IgD-negative memory B cell (primary cell): ENCODE data around the gene SPATS2. TPM values are rescaled to one million over a fixed set of nuclear protein-coding genes. Genes with fewer than 3 reads are reported as not detected.

Source experiments
- H3K27ac Mint-ChIP-seq, 3 donors: one replicate each; pipeline ENCODE4 v1.8.0; 2020 to 2022; ENCODE audit warnings: mild to moderate bottlenecking in 3 of 3, mixed read lengths in 3 of 3, moderate library complexity in 1 of 3
- H3K27me3 Mint-ChIP-seq: one replicate; pipeline ENCODE4 v1.8.0; 2021; ENCODE audit warnings: mixed read lengths
- H3K36me3 Mint-ChIP-seq: one replicate; pipeline ENCODE4 v1.8.0; 2020; ENCODE audit warnings: mild to moderate bottlenecking, mixed read lengths
- H3K4me1 Mint-ChIP-seq, 3 donors: one replicate each; pipeline ENCODE4 v1.8.0; 2020 to 2022; ENCODE audit warnings: mixed read lengths in 3 of 3, mild to moderate bottlenecking in 1 of 3
- H3K4me3 Mint-ChIP-seq, 4 donors: one replicate each; pipeline ENCODE4 v1.8.0; 2020 to 2022; ENCODE audit warnings: mild to moderate bottlenecking in 4 of 4, mixed read lengths in 4 of 4, moderate library complexity in 3 of 4
- H3K9me3 Mint-ChIP-seq, 3 donors: one replicate each; pipeline ENCODE4 v1.8.0; 2020 to 2021; ENCODE audit warnings: mixed read lengths in 3 of 3, mild to moderate bottlenecking in 1 of 3
- polyA plus RNA-seq: library from polyadenylated mRNA; unstranded; fragments of 300-500 nt; fragmentation: Illumina TruSeq; gene quantifications from one replicate; pipeline ENCODE4 v1.2.3, GENCODE V29; 2021

SPATS2 gene
- polyA plus RNA-seq, 1 donor from 2014 or later: 19.3 TPM

DNA sequence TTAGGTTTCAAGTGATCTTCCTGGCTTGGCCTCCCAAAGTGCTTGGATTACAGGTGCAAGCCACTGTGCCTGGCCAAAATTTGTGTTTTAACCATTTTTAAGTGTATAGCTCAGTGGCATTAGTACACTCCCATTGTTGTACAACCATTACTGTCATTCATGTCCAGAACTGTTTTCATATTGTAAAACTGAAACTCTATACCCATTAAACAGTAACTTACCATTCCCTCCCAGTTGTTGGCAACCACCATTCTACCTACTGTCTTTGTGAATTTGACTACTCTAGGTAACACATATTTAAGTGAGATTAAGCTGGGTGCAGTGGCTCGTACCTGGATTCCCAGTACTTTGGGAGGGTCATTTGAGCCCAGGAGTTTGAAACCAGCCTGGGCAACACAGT lies 104.3 kb downstream of the SPATS2 start:
- peaks cover 0 to 1% (median 0%) of the 10 kb centered on the region in 3 donors for H3K4me1 Mint-ChIP-seq
- no peak overlapping the region for H3K4me3 Mint-ChIP-seq
- no peak overlapping the region for H3K27ac Mint-ChIP-seq
- H3K36me3 Mint-ChIP-seq: peaks cover 2% of the 10 kb centered on the region
- no peaks in the 10 kb centered on the region for H3K9me3 Mint-ChIP-seq
- H3K27me3 Mint-ChIP-seq: no peaks in the 10 kb centered on the region

DNA sequence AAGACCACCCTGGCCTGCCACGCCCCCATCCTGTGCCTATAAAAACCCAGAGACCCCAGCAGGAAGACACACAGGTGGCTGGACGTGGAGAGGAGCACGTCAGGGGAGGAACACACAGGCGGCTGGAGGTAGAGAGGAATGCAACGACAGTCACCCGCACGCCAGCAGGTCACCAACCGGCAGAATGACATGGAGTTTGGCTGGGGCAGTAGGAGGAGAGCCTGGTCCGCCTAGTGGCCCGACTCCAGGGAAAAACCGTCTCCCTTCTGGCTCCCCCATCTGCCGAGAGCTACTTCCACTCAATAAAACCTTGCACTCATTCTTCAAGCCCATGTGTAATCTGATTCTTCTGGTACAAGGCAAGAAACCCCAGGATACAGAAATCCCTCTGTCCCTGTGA lies 108.8 kb downstream of the SPATS2 start:
- H3K36me3 Mint-ChIP-seq: peaks cover 2% of the 10 kb centered on the region
- H3K27ac Mint-ChIP-seq: no peak overlapping the region
- H3K9me3 Mint-ChIP-seq: no peaks in the 10 kb centered on the region
- H3K4me3 Mint-ChIP-seq: no peak overlapping the region
- peaks cover 0 to 2% (median 0%) of the 10 kb centered on the region in 3 donors for H3K4me1 Mint-ChIP-seq
- H3K27me3 Mint-ChIP-seq: no peaks in the 10 kb centered on the region

DNA sequence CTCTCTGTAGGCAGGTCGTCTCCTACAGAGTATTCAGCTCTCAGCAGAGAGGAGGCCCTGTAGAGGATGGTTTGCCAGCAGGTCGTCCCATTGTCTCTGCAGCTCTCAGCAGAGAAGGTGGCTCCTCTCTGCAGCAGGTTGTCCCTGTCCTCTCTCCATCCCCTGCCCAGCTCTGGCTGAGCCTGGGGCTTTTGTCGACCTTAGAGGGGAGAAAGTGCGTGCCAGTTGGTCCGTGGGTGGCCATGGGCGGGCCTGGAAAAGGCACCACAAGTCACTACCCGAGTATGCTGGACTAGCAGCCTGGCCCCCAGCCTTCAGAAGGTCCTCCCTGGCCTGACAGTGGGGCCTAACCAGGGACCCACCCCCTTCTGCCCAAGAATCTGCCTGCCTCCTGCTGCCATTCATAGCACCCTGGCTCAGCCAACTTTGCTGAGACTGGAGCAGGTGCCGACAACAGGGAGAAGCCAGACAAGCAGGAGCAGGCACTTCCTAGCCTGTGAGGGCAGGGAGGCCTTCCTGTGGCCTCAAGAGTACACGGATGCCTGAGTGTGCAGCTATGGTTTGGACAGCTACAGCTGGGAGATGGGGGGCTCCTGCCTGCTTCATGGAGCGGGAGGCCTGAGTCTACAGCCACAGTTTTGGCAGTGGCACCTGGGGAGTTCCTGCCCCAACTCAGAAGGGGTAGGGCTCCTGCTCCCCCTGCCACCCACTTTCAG lies 111.8 kb downstream of the SPATS2 start:
- peaks cover 0 to 2% (median 0%) of the 10 kb centered on the region in 3 donors for H3K4me1 Mint-ChIP-seq
- no peaks in the 10 kb centered on the region for H3K27me3 Mint-ChIP-seq
- no peak overlapping the region for H3K27ac Mint-ChIP-seq
- peaks cover 2% of the 10 kb centered on the region for H3K36me3 Mint-ChIP-seq
- H3K4me3 Mint-ChIP-seq: no peak overlapping the region
- no peaks in the 10 kb centered on the region for H3K9me3 Mint-ChIP-seq

DNA sequence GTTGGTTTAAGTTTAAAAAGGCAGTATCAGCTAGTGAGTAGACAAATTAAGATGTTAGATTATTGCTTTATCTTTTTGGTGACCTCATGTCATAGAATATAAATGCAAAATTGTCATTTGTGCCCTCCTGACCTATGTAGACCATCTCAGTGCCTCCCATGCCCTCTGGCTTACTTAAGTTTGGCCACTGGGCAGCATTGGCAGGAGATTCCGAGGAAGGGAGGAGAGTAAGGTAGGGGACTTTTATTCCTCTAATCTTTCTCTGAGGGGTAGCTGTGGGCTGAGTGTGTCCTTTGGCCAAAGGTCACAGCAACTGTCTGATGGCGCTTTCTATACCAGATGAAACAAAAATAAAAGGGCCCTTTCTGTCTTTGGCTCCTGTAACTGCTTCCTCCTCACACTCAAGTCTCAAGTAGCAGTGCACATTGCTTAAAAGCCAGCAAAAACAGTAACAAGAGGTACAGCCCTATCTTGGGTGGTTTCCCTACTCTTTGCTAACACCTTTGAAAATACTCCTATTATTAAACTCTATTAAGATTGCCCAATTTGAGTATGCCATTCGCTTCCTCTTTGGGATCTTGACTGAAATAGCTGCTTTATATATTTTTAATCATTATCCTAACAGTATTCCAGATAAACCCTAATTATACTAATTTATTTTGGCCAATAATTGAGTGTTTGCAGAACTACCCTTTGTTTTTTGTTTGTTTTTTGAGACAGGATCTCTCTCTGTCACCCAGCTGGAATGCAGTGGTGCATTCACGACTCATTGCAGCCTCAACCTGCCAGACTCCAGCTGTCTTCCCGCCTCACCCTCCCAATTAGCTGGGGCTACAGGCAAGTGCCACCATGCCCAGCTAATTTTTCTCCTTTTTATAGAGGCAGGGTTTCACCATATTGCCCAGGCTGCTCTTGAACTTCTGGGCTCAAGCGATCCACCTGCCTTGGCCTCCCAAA lies 115.1 kb downstream of the SPATS2 start:
- no peaks in the 10 kb centered on the region for H3K27me3 Mint-ChIP-seq
- no peak overlapping the region for H3K4me3 Mint-ChIP-seq
- H3K36me3 Mint-ChIP-seq: no peaks in the 10 kb centered on the region
- no peak overlapping the region for H3K27ac Mint-ChIP-seq
- no peaks in the 10 kb centered on the region for H3K9me3 Mint-ChIP-seq
- H3K4me1 Mint-ChIP-seq: peaks cover 0 to under 1% (median 0%) of the 10 kb centered on the region in 3 donors

DNA sequence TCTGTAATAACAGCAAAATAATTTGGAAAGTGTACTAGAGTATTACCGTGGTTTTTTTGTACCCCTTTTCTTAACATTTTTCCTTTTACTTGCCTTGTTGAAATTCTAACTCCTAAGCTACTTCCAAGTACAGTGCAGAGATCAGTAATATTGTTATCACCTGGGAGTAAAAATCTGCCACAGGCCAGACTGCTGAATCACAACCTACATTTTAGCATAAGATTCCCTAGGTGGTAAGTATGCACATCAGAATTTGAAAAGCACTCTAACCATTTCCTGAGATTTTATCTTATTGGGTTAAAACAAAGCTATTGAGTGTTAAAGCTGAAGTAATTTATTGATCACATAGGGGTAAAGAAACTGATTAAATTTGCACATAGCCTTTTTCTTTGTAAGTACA lies 116.4 kb downstream of the SPATS2 start:
- H3K36me3 Mint-ChIP-seq: no peaks in the 10 kb centered on the region
- H3K27me3 Mint-ChIP-seq: no peaks in the 10 kb centered on the region
- H3K9me3 Mint-ChIP-seq: no peaks in the 10 kb centered on the region
- no peaks in the 10 kb centered on the region for H3K4me1 Mint-ChIP-seq
- H3K4me3 Mint-ChIP-seq: no peak overlapping the region
- H3K27ac Mint-ChIP-seq: no peak overlapping the region

DNA sequence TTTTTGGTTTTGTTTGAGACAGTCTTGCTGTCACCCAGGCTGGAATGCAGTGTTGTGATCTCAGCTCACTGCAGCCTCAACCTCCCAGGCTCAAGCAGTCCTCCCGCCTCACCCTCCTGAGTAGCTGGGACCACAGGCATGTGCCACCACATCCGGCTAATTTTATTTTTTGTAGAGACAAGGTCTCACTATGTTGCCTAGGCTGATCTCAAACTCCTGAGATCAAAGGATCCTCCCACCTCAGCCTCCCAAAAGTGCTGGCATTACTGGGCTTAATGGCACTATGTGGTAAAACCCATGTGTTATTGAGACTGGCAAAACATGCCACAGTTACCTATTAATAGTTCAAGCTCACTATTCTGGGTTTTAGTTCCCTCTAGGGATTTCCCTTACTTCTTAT lies 120.3 kb downstream of the SPATS2 start:
- H3K27me3 Mint-ChIP-seq: no peaks in the 10 kb centered on the region
- H3K4me1 Mint-ChIP-seq: no peaks in the 10 kb centered on the region
- H3K27ac Mint-ChIP-seq: no peak overlapping the region
- peaks cover 3% of the 10 kb centered on the region for H3K36me3 Mint-ChIP-seq
- H3K9me3 Mint-ChIP-seq: no peaks in the 10 kb centered on the region
- H3K4me3 Mint-ChIP-seq: no peak overlapping the region

DNA sequence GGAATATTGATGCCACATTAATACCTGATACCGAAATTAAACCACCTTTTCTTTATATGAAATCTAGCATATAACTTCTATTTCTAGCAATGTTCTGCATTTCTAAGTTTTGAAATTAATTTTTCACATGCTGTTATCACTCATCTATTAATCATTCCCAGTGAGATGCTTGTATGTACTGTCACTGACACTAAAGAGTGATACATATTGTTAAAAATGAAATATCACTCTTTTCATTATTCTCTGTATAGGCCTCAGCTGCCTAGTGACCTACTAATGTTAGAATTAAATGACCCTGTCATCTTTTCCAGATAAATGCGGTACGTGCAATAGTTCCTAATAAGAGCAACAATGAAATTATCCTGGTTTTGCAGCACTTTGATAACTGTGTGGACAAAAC lies 121.9 kb downstream of the SPATS2 start:
- no peak overlapping the region for H3K27ac Mint-ChIP-seq
- no peaks in the 10 kb centered on the region for H3K9me3 Mint-ChIP-seq
- H3K27me3 Mint-ChIP-seq: no peaks in the 10 kb centered on the region
- H3K36me3 Mint-ChIP-seq: peaks cover 3% of the 10 kb centered on the region
- no peak overlapping the region for H3K4me3 Mint-ChIP-seq
- no peaks in the 10 kb centered on the region for H3K4me1 Mint-ChIP-seq

DNA sequence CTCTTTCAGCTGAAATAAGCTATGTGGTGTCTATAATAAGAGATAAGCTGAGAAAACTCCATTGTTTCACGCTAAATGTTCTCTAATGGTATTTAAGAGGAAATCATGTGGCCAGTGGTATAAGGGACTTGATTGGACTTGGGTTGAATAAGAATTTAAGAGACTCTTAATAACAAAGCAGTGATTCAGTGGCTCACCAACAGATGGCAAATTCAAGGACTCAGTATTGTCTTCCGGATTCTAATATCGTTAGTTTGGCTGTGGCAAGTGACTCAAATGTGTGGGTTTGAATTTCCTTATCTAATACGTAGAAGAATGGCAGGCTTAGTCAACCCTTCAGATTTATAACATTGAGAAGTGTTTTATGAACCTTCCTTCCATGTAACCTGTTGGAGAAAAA lies 122.5 kb downstream of the SPATS2 start:
- no peak overlapping the region for H3K4me3 Mint-ChIP-seq
- no peak overlapping the region for H3K27ac Mint-ChIP-seq
- no peaks in the 10 kb centered on the region for H3K27me3 Mint-ChIP-seq
- no peaks in the 10 kb centered on the region for H3K9me3 Mint-ChIP-seq
- H3K4me1 Mint-ChIP-seq: no peaks in the 10 kb centered on the region
- H3K36me3 Mint-ChIP-seq: peaks cover 3% of the 10 kb centered on the region

DNA sequence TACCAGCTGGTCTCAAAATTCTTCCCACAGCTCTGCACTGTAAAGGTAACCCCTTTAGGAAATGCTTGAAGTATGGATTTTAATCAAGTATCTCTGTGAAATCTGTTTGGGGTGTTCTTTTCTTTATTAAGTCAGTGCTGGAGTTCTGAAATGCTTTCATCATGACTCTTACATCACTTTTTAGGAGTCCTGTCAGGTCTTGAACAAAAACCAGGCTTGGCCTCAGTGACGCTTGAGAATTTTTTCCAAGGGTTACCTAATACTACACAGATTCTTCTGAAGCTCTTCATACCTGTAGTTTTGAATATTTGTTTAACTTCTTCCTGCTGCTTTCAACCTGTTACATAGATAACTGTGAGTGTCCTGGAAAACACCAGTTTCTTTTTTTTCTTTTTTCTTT lies 124.6 kb downstream of the SPATS2 start:
- Mint-ChIP-seq H3K4me3 (no peak overlapping the region), H3K4me1 (no peaks in the 10 kb centered on the region)

DNA sequence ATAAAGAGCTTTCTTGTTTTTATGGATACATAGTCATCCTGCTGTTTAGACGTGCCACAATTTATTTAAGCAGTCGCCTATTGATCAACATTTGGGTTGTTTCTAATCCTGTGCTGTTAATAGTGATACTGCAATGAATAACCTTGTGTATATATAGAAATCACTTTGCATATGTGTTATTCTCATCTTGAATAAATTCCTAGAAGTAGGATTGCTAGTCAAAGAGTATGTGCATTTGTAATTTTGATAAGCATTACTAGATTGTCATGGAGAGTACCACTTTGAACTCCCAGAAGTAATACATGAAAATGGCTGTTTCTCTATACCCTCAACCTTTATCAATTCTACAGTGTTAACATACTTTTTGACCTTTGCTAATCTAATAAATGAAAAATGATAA lies 126.6 kb downstream of the SPATS2 start:
- peaks cover 3% of the 10 kb centered on the region for H3K36me3 Mint-ChIP-seq
- H3K4me3 Mint-ChIP-seq: no peak overlapping the region
- H3K27ac Mint-ChIP-seq: no peak overlapping the region
- no peaks in the 10 kb centered on the region for H3K27me3 Mint-ChIP-seq
- H3K4me1 Mint-ChIP-seq: no peaks in the 10 kb centered on the region
- no peaks in the 10 kb centered on the region for H3K9me3 Mint-ChIP-seq

More for the DNA sequence above, 124.6 kb downstream of the SPATS2 start:
- H3K27me3 Mint-ChIP-seq: no peaks in the 10 kb centered on the region
- no peaks in the 10 kb centered on the region for H3K9me3 Mint-ChIP-seq
- H3K36me3 Mint-ChIP-seq: peaks cover 3% of the 10 kb centered on the region
- no peak overlapping the region for H3K27ac Mint-ChIP-seq

DNA sequence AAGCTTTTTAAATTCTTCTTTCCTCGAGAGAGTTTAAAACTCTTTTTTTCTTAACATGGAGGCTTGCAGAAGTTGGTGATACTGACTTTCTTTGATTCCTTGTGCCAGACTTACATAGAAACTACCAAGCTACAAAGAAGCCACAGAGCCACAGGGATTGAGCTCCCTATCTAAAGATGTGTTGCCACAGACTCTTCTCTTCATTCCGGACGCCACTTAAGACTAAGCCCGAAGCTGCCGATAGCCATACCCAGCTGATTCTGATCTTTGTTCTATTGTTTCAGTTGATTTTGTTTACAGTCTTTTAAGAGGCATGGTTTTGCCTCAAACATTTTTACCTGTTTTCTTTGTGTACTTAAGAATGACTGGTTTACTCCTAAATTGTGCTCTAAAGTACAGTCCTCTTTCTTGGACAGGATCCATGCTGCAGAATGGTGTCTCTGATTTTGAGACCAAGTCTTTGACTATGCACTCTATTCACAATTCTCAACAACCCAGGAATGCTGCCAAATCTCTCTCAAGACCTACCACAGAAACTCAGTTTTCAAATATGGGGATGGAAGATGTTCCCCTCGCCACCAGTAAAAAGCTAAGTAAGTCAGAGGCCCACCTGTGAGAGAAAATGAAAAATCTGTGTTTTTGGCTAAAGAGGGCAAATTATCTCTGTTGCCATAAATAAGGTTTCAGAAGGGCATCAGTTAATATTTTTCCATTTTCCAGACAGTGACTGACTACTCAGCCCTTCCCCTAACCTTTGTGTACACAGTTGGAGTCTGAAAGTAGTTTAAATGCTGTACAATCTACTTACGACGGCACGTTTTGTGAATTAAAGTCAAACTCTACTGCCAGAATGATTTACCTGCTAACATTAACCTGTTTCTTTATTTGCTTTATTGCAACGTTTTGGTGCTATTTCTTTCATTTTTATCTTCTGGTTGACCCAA lies 129.4 kb downstream of the SPATS2 start:
- Mint-ChIP-seq H3K36me3 (peaks cover 3% of the 10 kb centered on the region), H3K27me3 (no peaks in the 10 kb centered on the region)

DNA sequence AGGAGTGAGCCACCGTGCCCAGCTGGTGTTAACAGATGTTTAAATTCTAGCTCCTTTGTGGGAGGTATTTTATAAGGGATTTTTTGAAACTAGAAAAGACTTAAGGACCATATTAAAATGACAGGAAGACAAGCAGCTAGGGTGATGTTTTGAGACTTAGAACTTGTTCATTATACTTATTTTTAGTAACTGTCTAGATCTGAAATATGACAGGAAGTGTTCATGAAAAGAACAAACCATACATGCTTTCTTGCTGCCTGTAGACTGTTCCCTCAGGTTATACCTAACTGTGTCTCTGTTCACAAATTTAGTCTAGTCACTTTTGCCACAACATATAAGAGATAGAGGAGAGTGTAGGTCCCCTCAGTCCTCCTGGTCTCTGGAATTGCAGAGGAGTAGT lies 134.6 kb downstream of the SPATS2 start:
- peak overlapping the region in 1 of 3 donors; percentile 5 for H3K27ac Mint-ChIP-seq
- peaks cover 0 to 4% (median 0%) of the 10 kb centered on the region in 3 donors for H3K4me1 Mint-ChIP-seq
- peak overlapping the region in 1 of 4 donors; percentile 3 for H3K4me3 Mint-ChIP-seq
- peaks cover 7% of the 10 kb centered on the region for H3K36me3 Mint-ChIP-seq
- H3K27me3 Mint-ChIP-seq: no peaks in the 10 kb centered on the region
- no peaks in the 10 kb centered on the region for H3K9me3 Mint-ChIP-seq

More for the DNA sequence above, 129.4 kb downstream of the SPATS2 start:
- no peaks in the 10 kb centered on the region for H3K4me1 Mint-ChIP-seq
- no peaks in the 10 kb centered on the region for H3K9me3 Mint-ChIP-seq
- H3K4me3 Mint-ChIP-seq: no peak overlapping the region
- peak overlapping the region in 1 of 3 donors; percentile 49 for H3K27ac Mint-ChIP-seq

DNA sequence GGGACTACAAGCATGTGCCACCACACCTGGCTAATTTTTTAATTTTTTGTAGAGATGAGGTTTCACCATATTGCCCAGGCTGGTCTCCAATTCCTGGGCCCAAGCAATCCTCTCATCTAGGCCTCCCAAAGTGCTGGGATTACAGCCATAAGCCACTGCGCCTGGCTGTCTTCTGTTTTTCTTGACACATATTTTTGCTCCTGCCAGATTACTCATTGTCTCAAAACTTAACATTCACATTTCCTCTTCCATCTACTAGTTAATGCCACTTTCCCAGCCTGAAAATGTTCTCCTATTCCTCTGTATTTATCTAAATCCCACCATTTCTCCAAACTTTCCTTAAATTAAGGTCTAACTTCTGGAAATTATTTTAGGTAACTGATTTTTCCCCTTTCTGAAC lies 135.3 kb downstream of the SPATS2 start:
- H3K36me3 Mint-ChIP-seq: peaks cover 9% of the 10 kb centered on the region
- peak overlapping the region in 1 of 4 donors; percentile 15 for H3K4me3 Mint-ChIP-seq
- no peaks in the 10 kb centered on the region for H3K9me3 Mint-ChIP-seq
- no peaks in the 10 kb centered on the region for H3K27me3 Mint-ChIP-seq
- peak overlapping the region in 1 of 3 donors; percentile 5 for H3K27ac Mint-ChIP-seq
- H3K4me1 Mint-ChIP-seq: peaks cover 0 to 4% (median 0%) of the 10 kb centered on the region in 3 donors

DNA sequence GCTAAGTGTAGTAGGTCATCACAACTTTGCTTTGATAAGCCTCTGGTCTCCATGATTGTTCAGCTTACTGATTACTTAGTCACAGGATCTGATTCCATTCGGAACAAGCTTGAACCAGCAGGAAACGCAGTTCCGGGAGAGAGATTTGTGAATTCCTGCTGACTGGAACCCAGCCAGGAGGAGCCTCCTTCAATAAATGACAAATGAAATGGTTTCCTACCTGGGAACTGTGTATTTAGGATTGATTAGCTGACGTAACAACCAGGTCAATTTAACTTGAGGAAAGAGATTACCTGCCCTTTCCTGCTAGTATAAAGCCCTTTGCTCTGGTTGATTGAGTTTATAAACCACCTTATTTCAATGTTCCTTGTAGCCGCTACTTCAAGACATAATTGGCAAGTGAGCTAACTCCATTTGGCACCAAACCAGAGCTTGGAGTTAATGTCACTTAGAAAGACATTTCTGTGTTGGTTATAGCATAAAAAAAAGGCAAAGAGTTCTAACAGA lies 136.5 kb downstream of the SPATS2 start:
- Mint-ChIP-seq H3K27ac (no peak overlapping the region), H3K27me3 (no peaks in the 10 kb centered on the region), H3K4me3 (no peak overlapping the region), H3K9me3 (no peaks in the 10 kb centered on the region), H3K4me1 (peaks cover 0 to 4% (median 0%) of the 10 kb centered on the region in 3 donors), H3K36me3 (peaks cover 9% of the 10 kb centered on the region)
